ENCODE measurements around the gene EXTL1.

Gene EXTL1

DNA sequence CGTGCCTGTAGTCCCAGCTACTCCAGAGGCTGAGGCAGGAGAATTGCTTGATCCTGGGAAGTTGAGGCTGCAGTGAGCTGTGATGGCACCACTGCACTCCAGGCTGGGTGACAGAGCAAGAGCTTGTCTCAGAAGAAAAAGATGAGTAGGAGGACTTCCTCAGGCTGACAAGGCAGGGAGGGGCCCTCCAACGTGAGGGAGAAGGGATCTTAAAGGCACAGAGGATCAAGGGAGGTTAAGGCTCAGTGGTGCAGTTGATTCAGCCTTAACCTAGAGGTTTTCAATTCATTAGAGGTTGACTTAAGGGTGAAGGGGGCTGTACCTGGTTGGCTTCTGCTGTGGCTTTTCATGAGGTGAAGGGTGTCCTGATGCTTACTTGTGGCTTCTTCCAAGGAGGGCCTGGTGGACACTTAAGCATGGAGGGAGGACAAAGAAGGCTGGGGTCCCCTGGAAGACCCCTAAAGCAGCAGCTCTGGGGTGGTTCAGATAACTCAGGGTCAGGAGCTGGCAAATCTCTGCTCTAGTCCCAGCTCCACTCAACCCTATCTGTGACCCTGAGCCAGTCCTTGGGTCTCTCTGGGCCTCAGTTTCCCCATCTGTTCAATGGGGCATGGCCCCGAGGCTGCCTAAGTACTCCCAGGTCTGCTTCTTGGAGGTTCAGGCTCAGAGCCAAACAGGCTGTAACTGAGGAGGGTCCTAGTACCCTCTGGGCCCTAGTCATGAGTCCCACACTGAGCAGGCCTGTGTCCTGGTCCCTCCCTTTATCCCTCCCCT lies 6.3 kb downstream of the EXTL1 start:
- no peak overlapping the region for H3K27ac ChIP-seq

DNA sequence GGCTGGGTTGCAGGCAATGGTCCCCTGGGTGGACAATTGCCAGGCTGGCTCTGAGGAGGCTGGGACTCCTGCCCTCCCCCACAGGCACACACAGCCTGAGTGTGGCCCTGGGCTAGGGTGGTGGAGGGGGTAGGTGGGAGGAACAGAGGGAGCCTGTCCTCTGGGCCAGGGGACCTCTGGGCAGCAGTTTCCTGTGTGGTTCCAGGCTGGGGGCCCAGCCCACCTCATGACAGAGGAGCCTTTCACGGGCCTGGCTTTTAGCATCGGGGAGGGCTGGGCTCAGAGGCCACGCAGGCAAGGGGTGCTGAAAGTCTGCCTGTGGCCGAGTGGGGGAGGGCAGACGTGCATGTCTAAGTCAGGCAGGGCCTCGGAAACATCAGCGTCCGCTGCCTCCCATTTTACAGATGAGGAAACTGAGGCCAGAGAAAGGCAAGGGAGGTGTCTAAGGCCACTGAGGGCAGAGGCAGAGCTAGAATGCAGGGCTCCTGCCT lies 7.0 kb downstream of the EXTL1 start:
- no peak overlapping the region for H3K27ac ChIP-seq
- TF ChIP-seq ZFX (IDR thresholded peaks at IDR 0.05): no peak
- TF ChIP-seq, protein P1, sequence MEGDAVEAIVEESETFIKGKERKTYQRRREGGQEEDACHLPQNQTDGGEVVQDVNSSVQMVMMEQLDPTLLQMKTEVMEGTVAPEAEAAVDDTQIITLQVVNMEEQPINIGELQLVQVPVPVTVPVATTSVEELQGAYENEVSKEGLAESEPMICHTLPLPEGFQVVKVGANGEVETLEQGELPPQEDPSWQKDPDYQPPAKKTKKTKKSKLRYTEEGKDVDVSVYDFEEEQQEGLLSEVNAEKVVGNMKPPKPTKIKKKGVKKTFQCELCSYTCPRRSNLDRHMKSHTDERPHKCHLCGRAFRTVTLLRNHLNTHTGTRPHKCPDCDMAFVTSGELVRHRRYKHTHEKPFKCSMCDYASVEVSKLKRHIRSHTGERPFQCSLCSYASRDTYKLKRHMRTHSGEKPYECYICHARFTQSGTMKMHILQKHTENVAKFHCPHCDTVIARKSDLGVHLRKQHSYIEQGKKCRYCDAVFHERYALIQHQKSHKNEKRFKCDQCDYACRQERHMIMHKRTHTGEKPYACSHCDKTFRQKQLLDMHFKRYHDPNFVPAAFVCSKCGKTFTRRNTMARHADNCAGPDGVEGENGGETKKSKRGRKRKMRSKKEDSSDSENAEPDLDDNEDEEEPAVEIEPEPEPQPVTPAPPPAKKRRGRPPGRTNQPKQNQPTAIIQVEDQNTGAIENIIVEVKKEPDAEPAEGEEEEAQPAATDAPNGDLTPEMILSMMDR (conservative IDR thresholded peaks at IDR 0.05): no peak

More for the DNA sequence above, 6.3 kb downstream of the EXTL1 start:
- no peak for TF ChIP-seq ZFX (IDR thresholded peaks at IDR 0.05)
- TF ChIP-seq, protein P1 (conservative IDR thresholded peaks at IDR 0.05): no peak

DNA sequence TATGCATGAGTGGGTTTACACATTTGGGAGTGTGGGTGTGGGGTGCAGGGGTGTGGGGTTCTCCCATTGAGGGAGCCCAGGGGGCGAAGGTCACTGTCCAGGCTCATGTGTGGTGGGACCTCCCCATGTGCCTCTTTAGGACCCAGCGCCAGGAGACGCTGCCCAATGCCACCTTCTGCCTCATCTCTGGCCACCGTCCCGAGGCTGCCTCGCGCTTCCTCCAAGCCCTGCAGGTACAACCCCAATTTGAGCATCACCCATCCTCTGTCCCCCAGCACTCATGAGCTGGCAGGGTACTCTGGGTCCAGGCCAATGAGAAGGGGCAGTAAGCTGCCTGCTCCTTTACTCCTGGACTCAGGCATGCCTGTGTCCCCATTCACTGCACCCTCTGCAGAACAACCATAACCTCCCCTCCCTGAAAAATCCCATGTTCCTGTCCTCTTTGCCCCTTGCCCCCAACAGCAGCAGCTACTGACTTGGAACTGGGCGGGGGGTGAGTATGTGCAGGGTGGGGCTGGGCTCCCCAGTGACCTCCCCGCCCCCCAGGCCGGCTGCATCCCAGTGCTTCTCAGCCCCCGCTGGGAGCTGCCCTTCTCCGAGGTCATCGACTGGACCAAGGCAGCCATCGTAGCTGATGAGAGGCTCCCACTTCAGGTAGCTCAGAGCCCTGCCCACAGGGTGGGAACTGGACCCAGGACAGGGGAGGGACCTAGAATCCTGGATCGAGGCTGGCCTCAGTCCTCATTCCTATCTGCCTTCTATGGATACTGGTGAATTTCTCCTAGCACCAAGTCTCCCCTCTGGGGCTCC lies 7.7 kb downstream of the EXTL1 start:
- H3K27ac ChIP-seq: no peak overlapping the region
- no peak for TF ChIP-seq ZFX (IDR thresholded peaks at IDR 0.05)
- TF ChIP-seq, protein P1 (conservative IDR thresholded peaks at IDR 0.05): no peak

DNA sequence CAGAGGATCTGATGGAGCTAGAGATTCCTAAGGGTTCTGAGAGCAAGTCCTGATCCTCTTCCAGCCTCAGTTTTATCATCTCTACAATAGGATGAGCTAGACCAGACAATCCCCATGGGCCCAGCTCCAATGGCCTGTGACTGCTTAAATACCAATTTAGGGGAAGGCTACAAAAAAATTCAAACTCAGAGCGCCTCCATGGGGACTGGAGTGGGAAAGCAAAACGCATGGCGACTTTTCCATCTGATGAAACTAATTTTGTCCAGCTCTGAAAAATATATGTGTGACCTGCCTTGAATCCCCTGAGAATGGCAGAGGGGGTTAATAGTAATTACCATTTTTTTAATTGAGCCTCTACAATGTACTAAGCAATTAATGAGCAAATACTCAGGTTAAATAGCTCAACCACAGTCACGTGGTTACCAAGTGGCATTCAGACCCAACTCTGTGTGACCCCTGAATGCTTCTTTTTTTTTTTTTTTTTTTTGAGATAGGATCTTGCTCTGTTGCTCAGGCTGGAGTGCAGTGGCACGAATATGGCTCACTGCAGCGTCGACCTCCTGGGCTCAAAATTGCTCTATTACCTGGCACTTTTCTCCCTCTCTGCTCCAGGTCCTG lies 8.4 kb downstream of the EXTL1 start:
- no peak overlapping the region for H3K27ac ChIP-seq
- no peak for TF ChIP-seq ZFX (IDR thresholded peaks at IDR 0.05)
- TF ChIP-seq, protein P1 (conservative IDR thresholded peaks at IDR 0.05): no peak; the same call in 1 of the 2 replicates

DNA sequence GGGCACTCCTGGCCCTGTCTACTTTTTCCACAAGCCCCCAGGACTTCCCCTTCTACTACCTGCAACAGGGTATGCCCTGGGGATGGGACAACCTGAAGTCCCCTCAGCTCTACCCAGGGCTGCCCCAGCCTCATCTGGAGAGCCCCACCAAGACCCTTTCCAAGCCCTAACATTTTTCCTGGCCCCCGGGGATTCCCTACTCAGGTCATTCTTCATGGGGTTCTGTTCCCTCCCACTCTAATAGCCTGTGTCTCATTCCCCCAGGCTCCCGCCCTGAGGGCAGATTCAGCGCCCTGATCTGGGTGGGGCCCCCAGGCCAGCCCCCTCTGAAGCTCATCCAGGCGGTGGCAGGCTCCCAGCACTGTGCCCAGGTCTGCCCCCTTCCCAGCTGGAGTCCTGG lies 9.6 kb downstream of the EXTL1 start:
- no peak overlapping the region for H3K27ac ChIP-seq

DNA sequence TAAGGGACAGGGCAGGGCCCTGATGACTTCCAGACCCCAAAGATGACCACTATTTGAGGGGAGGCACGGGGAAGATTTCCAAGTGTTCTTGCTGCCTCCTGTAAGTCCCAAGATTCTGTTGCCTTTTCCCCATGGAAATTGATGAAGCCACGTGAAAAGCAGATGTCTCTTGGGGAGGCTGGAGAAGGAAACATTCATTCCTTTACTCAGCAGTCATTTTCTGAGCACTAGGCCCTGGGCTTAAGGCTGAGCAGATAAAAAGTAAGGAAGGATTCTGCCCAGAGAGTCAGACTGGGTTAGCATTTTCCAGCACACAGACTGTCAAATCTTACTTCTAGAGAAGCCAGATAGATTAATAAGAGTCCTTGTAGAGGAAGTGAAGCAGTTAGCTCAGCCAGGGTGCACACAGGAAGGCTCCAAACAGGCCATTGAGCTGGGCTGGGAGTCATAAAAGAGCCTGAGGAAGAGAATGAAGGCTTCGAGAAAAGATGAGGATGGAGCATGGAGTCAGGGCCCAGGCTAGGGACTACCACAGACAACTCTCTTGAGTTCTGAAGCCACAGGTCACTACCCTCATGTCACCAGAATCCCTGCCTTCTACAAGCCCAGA lies 10.1 kb downstream of the EXTL1 start:
- TF ChIP-seq, protein P1 (conservative IDR thresholded peaks at IDR 0.05): no peak
- TF ChIP-seq ZFX (IDR thresholded peaks at IDR 0.05): no peak
- no peak overlapping the region for H3K27ac ChIP-seq

More for the DNA sequence above, 9.6 kb downstream of the EXTL1 start:
- TF ChIP-seq ZFX (IDR thresholded peaks at IDR 0.05): no peak
- TF ChIP-seq, protein P1 (conservative IDR thresholded peaks at IDR 0.05): no peak
